Suppressor macrophage treated with lipopolysaccharide for 1 hour (primary cell): ENCODE results near the gene ETV7.
A peak's percentile ranks its signal among the peaks of the same experiment; 100 is the strongest.
"Not testable (repeated sequence)": the region's sequence is repeated elsewhere in the genome, so short reads cannot be mapped to it uniquely, and the experiment has no call there.

Experiments
- DNase-seq, 3 donors: peaks; one replicate each; pipeline ENCODE4 v3.0.0-alpha.2; 2020 to 2022

Gene ETV7

GRCh38 chr6:36363371-36363752, 24.1 kb downstream of the ETV7 start:
- not testable (repeated sequence) for DNase-seq

DNA sequence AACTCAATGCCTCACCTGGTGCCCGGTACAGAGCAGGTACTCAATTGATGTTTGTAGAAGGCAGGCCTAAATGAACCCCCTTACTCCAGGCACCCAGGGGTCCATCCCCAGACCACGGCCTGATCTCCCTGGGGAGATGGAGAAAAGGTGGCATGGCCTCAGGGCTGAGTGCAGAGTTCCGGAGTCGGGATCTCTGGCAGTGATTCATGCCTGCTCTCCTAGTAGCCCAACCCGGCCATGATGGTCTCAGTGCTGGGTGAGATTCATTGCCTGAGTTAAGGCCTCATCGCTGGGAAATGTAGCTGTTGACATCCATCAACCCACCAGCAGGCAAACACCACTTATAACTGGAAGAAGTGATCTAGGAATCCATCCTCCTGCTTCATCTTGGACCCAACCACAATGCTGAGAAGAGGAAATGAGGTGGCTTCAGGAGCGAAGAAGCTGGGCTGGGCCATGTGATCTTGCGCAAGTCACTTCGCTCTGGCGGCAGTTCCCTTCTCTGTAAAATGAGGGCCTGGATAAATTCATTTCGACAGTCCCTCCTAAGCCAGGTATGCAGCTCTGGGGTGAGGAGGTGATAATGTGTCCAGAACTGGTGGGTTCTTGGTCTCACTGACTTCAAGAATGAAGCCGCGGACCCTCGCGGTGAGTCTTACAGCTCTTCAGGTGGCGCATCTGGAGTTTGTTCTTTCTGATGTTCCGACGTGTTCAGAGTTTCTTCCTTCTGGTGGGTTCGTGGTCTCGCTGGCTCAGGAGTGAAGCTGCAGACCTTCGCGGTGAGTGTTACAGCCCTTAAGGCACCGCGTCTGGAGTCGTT, 24.7 kb downstream of the ETV7 start:
- DNase-seq, result peak; percentile 64 to 73 (median 65)

DNA sequence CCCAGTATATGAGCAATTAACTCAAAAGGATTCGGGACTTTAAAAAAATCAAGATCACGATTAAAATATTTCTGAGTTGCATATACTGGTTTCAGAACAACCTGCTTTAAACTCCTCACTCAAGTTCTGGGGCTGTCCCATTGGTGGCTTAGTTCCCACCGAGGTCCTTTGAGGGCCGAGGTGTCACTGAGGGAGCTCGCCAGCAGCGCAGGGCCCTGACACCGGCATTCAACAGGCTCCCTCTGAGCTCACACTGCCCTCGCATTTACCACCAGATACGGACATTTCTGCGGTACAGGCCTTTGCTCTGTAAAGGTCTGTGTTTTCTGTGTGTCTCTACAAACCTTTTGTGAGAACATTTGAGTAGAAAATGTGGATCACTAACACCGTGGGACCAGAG, 26.4 kb downstream of the ETV7 start:
- DNase-seq, result no peak

DNA sequence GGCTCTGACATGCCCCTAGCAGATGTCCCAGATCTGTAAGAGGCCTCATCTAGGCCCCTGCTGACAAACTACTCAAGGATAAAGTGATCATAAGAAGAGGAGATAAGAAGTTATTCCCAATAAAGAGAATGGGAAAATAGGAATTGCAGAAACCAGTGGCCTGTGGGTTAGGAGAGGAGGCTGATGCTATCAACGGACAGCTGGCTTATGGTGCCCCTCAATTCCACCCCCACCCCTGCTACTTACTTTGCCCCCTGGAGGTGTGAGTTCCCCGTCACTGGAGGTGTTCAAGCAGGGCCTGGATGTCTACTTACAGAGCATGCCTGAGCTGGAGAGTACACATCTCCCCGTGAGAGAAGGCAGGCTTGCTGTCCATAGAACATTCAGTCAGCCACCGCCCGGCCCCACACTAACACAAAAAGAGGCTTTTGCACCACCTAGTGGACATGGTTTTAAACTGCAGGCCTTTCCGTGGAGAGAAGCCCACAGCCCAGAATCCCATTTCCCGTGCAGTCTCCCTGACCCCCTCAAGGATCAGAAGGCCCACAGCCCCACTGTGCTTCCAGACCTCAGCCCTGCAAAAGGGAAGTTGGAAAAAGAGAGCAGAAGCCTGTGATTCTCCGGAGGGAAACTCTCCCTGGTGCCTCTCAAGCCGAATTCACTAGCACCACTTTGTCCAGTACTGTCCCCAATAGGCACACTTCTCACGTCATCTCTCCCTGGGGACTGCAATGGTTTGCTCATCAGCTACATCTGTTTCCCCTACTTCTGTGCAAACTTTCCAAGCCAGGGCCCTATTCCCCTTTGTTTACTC, 27.0 kb downstream of the ETV7 start:
- DNase-seq, result peak; percentile 83 to 91 (median 89)

GRCh38 chr6:36358226-36358915, 29.1 kb downstream of the ETV7 start:
- DNase-seq, result peak in 1 of 3 donors; percentile 18

DNA sequence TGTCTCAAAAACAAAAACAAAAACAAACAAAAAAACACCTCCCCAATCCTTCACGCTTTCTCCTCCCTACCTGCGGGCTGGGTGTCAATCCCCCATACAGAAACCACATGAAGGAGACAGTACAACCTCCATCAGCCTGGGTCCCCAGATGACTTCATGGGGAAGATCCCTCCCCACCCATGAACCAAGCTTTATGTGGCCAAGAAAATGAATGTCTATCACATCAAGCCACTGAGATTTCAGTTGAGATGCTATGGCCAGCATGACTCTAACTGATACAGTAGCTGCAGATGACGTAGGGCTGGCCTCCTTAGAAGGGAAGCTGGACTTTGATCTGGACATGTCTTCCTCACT, 29.6 kb downstream of the ETV7 start:
- DNase-seq, result no peak

GRCh38 chr6:36355819-36356218, 31.6 kb downstream of the ETV7 start:
- peak in 1 of 3 donors; percentile 29 for DNase-seq

GRCh38 chr6:36353411-36353915, 34.0 kb downstream of the ETV7 start:
- DNase-seq, result peak; percentile 61 to 80 (median 63)

DNA sequence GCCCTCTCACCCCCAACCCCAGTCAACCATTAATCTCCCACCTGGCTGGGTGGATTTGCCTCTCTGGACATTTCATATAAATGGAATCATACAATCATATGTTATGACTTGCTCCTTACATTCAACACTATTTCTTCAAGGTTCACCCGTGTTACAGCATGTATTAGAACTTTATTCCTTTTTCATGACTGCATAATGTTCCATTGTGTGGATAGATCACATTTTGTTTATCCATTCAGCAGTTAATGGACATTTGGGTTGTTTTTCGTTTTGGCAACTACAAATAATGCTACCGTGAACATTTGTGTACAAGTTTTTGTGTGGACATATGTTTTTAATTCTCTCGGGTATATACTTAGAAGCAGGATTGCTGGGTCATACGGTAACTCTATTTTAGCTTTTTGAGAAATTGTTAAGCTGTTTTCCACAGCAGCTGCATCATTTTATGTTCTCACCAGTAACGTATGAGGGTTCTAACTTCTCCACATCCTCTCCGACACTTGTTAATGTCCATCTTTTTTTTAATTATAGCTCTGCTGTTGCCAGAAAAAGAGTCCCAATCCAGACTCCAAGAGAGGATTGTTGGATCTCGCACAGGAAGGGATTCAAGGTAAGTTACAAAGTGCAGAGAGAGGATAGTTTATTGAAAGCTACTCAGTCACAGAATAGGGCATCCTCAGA, 34.9 kb downstream of the ETV7 start:
- DNase-seq, result no peak

GRCh38 chr6:36350681-36351571, 36.5 kb downstream of the ETV7 start:
- no peak for DNase-seq

GRCh38 chr6:36350082-36350481, 37.4 kb downstream of the ETV7 start:
- DNase-seq, result no peak

GRCh38 chr6:36349240-36349639, 38.2 kb downstream of the ETV7 start:
- no peak for DNase-seq

- no peak for DNase-seq
Observed at GRCh38 chr6:36347621-36348020, 39.8 kb downstream of the ETV7 start.

DNA sequence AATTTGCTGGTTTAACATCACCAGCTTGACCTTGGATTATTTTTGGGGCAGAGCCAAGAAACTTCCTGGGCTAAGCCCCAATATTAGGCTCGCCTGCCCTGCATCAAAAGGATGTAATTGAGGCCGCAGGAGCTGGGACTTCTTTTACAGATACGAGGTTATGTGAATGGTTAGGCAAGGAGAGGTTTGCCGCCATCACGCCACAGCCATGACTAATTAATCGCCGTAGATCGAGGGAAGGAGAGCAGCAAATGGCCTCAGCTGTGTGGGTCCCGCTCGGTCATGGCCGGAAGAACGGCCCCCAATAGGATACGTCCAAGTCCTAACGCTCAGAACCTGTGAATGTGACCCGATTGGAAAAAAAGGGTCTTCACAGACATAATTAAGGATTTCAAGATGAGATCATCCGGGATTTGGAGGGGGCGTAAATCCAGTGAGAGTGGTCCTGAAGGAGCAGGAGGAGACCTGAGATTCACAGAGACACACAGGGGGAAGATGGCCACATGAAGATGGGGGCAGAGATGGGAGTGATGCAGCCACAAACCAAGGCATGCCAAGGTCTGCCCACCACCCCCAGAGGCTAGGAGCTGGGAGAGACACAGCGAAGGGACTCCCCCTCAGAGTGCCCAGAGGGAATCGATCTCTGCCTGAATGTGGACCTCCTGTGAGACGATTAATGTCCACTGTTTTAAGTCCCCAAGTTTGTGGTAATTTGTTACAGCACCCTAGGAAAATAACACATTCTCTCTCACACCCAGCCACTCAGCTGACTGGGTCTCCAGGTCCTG, 40.8 kb downstream of the ETV7 start:
- DNase-seq, result no peak

DNA sequence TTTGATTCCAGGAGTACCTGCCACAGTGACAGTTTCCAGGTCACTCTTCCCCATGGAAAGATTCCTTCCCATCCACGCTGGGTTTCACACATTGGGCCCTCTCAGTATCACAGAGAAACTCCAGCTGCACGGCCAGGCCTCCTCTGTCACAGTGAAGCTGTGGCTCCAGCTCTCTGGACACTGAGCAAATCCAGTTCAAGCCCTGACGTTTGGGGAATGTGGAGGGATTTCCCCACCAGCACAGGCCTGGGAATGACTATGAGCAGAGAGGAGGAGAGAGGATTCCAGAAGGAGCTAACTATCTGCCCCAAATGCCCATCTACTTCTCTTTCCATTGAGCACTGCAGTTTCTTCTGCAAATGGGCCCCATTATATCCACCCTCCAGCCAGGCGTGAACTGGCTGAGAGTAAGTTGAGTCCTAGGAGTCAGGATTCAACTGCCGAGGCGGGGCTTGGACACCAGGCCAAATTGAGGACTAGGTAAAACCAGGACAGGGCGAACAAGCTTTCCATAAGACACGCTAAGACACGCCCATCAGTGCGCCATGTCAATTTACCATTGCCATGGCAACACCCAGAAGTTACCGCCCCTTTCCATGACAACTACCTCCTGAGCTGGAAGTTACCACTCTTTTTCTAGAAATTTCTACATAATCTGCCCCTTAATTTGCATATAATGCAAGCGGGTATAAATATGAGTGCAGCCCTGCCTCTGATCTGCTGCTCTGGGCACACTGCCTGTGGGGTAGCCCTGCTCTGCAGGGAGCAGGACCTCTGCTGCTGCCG, 41.6 kb downstream of the ETV7 start:
- peak in 2 of 3 donors; percentile 31 to 33 for DNase-seq

DNA sequence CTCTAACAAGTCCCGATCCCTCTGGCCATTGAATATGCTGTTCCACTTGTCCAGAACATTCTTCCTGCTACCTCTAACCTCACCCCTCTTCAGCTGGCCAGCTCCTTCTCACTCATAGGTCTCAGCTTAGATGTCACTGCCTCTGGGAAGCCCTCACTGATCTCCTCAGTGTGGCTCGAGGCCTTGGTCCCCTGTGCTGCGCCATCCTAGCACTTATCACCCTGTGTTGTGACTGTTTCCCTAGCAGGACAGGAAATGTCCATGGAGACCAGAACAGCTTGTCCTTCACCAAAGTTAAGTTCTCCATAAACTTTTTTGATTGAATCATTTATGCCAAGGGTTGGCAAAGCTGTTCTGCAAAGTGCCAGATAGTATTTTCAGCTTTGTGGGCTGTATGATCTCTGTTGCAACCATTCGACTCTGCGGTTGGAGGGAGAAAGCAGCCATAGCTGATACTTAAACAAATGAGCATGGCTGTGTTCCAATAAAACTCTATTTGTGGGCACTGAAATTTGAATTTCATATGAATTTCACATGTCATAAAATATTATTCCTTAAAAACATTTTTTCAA, 44.3 kb downstream of the ETV7 start:
- DNase-seq, result no peak

GRCh38 chr6:36340618-36341454, 46.6 kb downstream of the ETV7 start:
- DNase-seq, result peak; percentile 84 to 89 (median 86)

- no peak for DNase-seq
Observed at GRCh38 chr6:36340306-36340617, 47.2 kb downstream of the ETV7 start.

DNA sequence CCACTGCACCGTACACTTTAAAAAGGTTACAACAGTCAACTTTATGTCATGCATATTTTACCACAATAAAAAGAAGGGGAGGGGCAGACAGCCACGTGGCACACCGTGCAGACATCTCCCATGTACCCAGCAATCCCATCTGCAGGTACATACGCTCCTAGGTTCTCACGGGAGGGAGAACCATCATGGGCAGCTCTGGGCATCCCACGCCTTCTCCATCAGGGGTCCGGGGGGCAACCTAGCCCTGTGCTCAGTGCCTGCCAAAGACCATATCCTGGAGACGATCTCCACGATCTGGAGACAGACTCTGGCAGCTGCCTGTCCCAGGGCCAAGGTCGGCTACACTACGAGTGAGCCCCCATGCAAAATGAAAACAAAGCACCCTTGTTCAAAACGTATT, 48.3 kb downstream of the ETV7 start:
- no peak for DNase-seq
